ENCODE measurements around the gene NAXE. TPM values are rescaled to one million over a fixed set of nuclear protein-coding genes. Genes with fewer than 3 reads are reported as not detected.

NAXE gene
- total RNA-seq, 1 donor from 2014 or later: 58.5 TPM

Other genes with a start within 250 kb of the NAXE start
- not detected in 2 replicates for gene RHBG, start 222.6 kb upstream of the NAXE start, total RNA-seq
- gene MEF2D, start 91.0 kb upstream of the NAXE start, total RNA-seq: 3.7 and 4.4 TPM in 2 replicates
- 3.0 and 7.0 TPM in 2 replicates for gene IQGAP3, start 19.2 kb upstream of the NAXE start, total RNA-seq
- gene TTC24, start 12.1 kb upstream of the NAXE start, total RNA-seq: not detected in 2 replicates
- gene GPATCH4, start 9.7 kb downstream of the NAXE start, total RNA-seq: 8.9 and 9.9 TPM in 2 replicates
- not detected in 2 replicates for gene HAPLN2, start 27.6 kb downstream of the NAXE start, total RNA-seq
- not detected in 2 replicates for gene BCAN, start 50.3 kb downstream of the NAXE start, total RNA-seq
- gene NES, start 85.6 kb downstream of the NAXE start, total RNA-seq: 32.9 and 57.3 TPM in 2 replicates
- gene CRABP2, start 113.8 kb downstream of the NAXE start, total RNA-seq: not detected in 2 replicates
- 6.5 and 18.3 TPM in 2 replicates for gene METTL25B, start 136.7 kb downstream of the NAXE start, total RNA-seq
- 4.4 and 6.3 TPM in 2 replicates for gene ISG20L2, start 137.0 kb downstream of the NAXE start, total RNA-seq
- gene MRPL24, start 149.3 kb downstream of the NAXE start, total RNA-seq: 40.3 TPM in 2 replicates
- gene HDGF, start 159.9 kb downstream of the NAXE start, total RNA-seq: 88.5 and 94.4 TPM in 2 replicates
- 6.8 and 9.3 TPM in 2 replicates for gene PRCC, start 175.8 kb downstream of the NAXE start, total RNA-seq
- gene SH2D2A, start 225.1 kb downstream of the NAXE start, total RNA-seq: under 0.01 TPM in 1 of 2 replicates, not detected in the other